ENCODE measurements around the gene SCMH1. TPM values are rescaled to one million over a fixed set of nuclear protein-coding genes. Genes with fewer than 3 reads are reported as not detected.

SCMH1 gene
- total RNA-seq, 2 experiments from 2014 or later: 47.0 to 47.7 TPM

DNA sequence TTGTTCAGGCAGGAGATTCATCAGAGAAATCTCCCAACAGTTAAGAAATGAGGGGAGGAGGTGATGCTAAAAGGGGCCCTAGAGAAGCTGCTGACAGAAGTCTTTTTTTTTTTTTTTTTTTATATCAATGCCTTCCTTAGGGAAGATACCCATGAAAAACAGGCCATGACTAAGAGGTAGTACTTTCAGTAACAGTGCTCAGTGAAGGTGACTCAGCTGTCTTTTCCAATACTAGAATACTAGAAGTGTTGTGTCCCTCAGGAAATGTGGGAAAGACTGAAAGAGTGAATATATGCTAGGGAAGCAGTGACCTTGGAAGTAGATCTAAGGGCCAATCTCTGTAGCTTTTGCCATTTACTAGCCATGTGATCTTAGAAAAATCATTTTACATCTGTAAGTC is 168.1 kb downstream of the SCMH1 start:
- DNase-seq (ENCODE audit: low spot score): no peak
- Histone ChIP-seq H3K27ac (ENCODE audit: low read depth, low read length, poor library complexity, severe bottlenecking) (no peak overlapping the region), H3K4me2 (ENCODE audit: low read length) (no peak overlapping the region), H3K36me3 (ENCODE audit: insufficient read depth, low read length) (peaks cover 9% of the 10 kb centered on the region), H3K79me2 (ENCODE audit: insufficient read depth, low read depth, low read length) (no peaks in the 10 kb centered on the region), H3K4me1 (ENCODE audit: insufficient read depth, low read length, poor library complexity, severe bottlenecking) (no peaks in the 10 kb centered on the region), H2AFZ (ENCODE audit: low read length) (no peak overlapping the region), H3K9me3 (ENCODE audit: low read length) (no peaks in the 10 kb centered on the region), H3K9me2 (ENCODE audit: insufficient read depth, low read length) (no peaks in the 10 kb centered on the region), H4K20me1 (ENCODE audit: insufficient read depth, low read length) (no peaks in the 10 kb centered on the region), H3K4me3 (ENCODE audit: low read depth, low read length, poor library complexity, severe bottlenecking) (no peak overlapping the region)
- no TSS peak for BruUV-seq (replicated peaks)
- CTCF ChIA-PET (ENCODE audit: unreplicated experiment): no interaction called here
- POLR2A ChIA-PET: no interaction called here
- TF ChIP-seq, protein P1, sequence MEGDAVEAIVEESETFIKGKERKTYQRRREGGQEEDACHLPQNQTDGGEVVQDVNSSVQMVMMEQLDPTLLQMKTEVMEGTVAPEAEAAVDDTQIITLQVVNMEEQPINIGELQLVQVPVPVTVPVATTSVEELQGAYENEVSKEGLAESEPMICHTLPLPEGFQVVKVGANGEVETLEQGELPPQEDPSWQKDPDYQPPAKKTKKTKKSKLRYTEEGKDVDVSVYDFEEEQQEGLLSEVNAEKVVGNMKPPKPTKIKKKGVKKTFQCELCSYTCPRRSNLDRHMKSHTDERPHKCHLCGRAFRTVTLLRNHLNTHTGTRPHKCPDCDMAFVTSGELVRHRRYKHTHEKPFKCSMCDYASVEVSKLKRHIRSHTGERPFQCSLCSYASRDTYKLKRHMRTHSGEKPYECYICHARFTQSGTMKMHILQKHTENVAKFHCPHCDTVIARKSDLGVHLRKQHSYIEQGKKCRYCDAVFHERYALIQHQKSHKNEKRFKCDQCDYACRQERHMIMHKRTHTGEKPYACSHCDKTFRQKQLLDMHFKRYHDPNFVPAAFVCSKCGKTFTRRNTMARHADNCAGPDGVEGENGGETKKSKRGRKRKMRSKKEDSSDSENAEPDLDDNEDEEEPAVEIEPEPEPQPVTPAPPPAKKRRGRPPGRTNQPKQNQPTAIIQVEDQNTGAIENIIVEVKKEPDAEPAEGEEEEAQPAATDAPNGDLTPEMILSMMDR (conservative IDR thresholded peaks at IDR 0.05; ENCODE audit: low read length): no peak
- no peak for TF ChIP-seq EZH2phosphoT487 (IDR thresholded peaks at IDR 0.05; ENCODE audit: borderline replicate concordance, low read depth, low read length)
- intact Hi-C loops (cut with micrococcal nuclease; ENCODE audit: unreplicated experiment): no loop called here

DNA sequence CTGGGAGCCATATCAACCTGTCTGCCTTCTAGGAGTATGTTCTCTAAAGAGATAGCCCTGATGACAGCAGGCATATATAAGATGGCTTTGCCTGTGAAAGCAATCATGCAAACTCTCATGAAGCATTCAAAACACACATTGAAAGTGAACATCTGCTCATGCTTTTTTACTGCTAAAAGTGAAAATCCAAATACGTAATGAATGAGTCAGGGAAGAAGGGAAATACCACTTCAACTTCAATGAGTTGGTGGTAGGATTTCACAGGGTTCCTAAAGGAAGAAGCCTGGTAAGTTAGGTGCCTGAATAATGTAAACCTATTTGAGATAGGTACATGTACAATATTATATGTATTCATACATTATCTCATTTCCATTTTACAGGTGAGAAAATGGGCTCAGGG is 170.1 kb downstream of the SCMH1 start:
- H3K9me2 ChIP-seq (ENCODE audit: insufficient read depth, low read length): no peaks in the 10 kb centered on the region
- no peak overlapping the region for H3K4me3 ChIP-seq (ENCODE audit: low read depth, low read length, poor library complexity, severe bottlenecking)
- H3K9me3 ChIP-seq (ENCODE audit: low read length): no peaks in the 10 kb centered on the region
- no peaks in the 10 kb centered on the region for H3K4me1 ChIP-seq (ENCODE audit: insufficient read depth, low read length, poor library complexity, severe bottlenecking)
- TF ChIP-seq, protein P1 (conservative IDR thresholded peaks at IDR 0.05; ENCODE audit: low read length): no peak
- no peak for TF ChIP-seq EZH2phosphoT487 (IDR thresholded peaks at IDR 0.05; ENCODE audit: borderline replicate concordance, low read depth, low read length)
- no peak overlapping the region for H3K27ac ChIP-seq (ENCODE audit: low read depth, low read length, poor library complexity, severe bottlenecking)
- CTCF ChIA-PET (ENCODE audit: unreplicated experiment): no interaction called here
- H3K79me2 ChIP-seq (ENCODE audit: insufficient read depth, low read depth, low read length): no peaks in the 10 kb centered on the region
- no TSS peak for BruUV-seq (replicated peaks)
- H3K36me3 ChIP-seq (ENCODE audit: insufficient read depth, low read length): peaks cover 13% of the 10 kb centered on the region
- no peak overlapping the region for H3K4me2 ChIP-seq (ENCODE audit: low read length)
- H4K20me1 ChIP-seq (ENCODE audit: insufficient read depth, low read length): no peaks in the 10 kb centered on the region
- no peak for DNase-seq (ENCODE audit: low spot score)
- intact Hi-C loops (cut with micrococcal nuclease; ENCODE audit: unreplicated experiment): no loop called here
- POLR2A ChIA-PET: no interaction called here
- no peak overlapping the region for H2AFZ ChIP-seq (ENCODE audit: low read length)

DNA sequence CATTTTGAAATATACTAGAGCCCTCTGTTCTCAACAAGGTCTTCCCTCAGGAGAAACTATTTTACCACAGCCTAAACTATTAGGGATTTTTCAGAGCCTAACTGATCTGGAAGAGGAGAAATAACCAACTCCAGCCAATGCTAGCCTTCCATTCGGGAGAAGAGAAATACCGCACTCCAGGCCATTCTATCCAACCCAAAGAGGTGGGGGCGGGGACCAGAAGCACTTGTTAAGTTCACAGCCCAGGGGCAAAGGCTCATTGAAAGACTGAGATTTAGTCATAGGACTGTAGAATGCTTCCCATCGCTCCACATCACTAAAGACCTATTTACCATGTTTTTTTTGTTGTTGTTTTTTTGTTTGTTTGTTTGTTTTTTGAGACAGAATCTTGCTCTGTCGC is 185.2 kb downstream of the SCMH1 start:
- Histone ChIP-seq H3K9me2 (ENCODE audit: insufficient read depth, low read length) (no peaks in the 10 kb centered on the region), H3K27ac (ENCODE audit: low read depth, low read length, poor library complexity, severe bottlenecking) (no peak overlapping the region), H3K4me3 (ENCODE audit: low read depth, low read length, poor library complexity, severe bottlenecking) (no peak overlapping the region), H2AFZ (ENCODE audit: low read length) (no peak overlapping the region), H3K4me1 (ENCODE audit: insufficient read depth, low read length, poor library complexity, severe bottlenecking) (peaks cover 5% of the 10 kb centered on the region), H3K9me3 (ENCODE audit: low read length) (no peaks in the 10 kb centered on the region), H4K20me1 (ENCODE audit: insufficient read depth, low read length) (no peaks in the 10 kb centered on the region), H3K4me2 (ENCODE audit: low read length) (no peak overlapping the region), H3K79me2 (ENCODE audit: insufficient read depth, low read depth, low read length) (no peaks in the 10 kb centered on the region), H3K36me3 (ENCODE audit: insufficient read depth, low read length) (peaks cover 58% of the 10 kb centered on the region)
- BruUV-seq (replicated peaks): no TSS peak
- TF ChIP-seq, protein P1 (conservative IDR thresholded peaks at IDR 0.05; ENCODE audit: low read length): no peak
- no peak for TF ChIP-seq EZH2phosphoT487 (IDR thresholded peaks at IDR 0.05; ENCODE audit: borderline replicate concordance, low read depth, low read length)
- ChIA-PET POLR2A (interaction anchor here (0.6 kb wide), 1 partner anchor 1170 kb away, joined by 3 read pairs; no protein-coding TSS in a partner anchor), CTCF (ENCODE audit: unreplicated experiment) (no interaction called here)
- no peak for DNase-seq (ENCODE audit: low spot score)
- intact Hi-C loops (cut with micrococcal nuclease; ENCODE audit: unreplicated experiment): no loop called here

Data from OCI-LY7 (cell line).